Stimulated activated CD8-positive, alpha-beta memory T cell treated with anti-CD3 and anti-CD28 coated beads, Interleukin-2, amount 100 ng/mL, for 1 hour (primary cell): ENCODE measurements around the gene PLEK.
"Not testable (repeated sequence)": the region's sequence is repeated elsewhere in the genome, so short reads cannot be mapped to it uniquely, and the experiment has no call there.

Source experiments
- DNase-seq, 2 donors: peaks; one replicate each; pipeline ENCODE4 v3.0.0-alpha.2; 2020; ENCODE audit warnings: low read depth in 2 of 2

Gene PLEK

GRCh38 chr2:68352651-68353391 is 12.3 kb upstream of the PLEK start:
- no peak for DNase-seq

- DNase-seq: no peak
Measured at GRCh38 chr2:68356599-68357239, 8.4 kb upstream of the PLEK start.

DNA sequence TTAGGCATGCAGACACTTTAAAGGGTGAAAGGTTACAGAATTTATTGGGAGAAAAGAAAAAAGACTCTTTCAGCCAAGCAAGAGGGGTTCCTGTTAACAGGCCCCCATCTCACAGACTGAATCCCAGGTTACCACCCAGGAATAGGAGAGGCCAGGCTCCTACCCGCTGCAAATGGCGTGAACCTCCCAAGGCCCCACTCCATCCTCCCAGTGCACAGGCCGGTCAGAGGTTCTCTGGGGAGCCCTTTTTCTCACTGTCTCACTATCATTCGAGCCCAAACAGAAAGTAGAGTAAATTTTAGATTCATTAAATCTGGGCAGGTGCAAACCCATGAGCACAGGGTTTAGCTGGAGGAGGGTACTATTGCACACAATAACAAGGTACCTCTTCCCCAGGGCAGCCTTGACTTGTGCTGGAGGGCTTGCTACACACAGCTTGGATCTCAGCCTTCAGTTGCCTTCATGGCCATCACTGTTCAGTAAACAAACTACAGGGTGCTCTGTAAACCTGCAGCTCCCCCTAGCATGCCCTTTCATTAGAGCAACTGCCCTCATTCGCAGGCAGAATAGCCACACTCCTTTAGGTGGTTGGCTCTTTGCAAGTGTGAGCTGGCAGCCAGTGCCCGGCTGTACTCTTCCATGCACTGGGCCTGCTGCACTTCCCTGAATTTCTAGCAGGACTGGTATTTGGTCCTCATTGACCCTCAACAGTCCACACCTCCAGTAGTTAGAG is 7.3 kb upstream of the PLEK start:
- no peak for DNase-seq

GRCh38 chr2:68359889-68360288 is 5.2 kb upstream of the PLEK start:
- DNase-seq: no peak

- peak; percentile 60 to 71 for DNase-seq
Measured at GRCh38 chr2:68362069-68362468, 3.0 kb upstream of the PLEK start.

GRCh38 chr2:68362749-68363148 is 2.3 kb upstream of the PLEK start:
- no peak for DNase-seq

DNA sequence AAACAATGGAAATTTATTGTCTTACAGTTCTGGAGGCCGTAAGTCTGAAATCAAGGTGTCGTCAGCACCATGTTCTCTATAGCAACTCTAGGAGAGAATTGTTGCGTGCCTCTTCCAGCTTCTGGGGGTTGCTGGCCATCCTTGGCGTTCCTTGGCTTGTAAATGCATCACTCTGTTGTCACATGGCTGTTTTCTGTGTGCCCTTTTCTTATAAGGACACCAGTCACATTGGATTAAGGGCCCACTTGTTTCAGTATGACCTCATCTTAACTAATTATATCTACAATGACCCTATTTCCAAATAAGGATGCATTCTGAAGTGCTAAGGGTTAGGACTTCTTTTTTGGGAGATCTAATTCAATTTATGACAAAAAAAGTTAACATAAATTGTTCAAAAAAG is 1.4 kb upstream of the PLEK start:
- DNase-seq: no peak

- DNase-seq: no peak
Measured at GRCh38 chr2:68366083-68366560, 1.0 kb downstream of the PLEK start.

DNA sequence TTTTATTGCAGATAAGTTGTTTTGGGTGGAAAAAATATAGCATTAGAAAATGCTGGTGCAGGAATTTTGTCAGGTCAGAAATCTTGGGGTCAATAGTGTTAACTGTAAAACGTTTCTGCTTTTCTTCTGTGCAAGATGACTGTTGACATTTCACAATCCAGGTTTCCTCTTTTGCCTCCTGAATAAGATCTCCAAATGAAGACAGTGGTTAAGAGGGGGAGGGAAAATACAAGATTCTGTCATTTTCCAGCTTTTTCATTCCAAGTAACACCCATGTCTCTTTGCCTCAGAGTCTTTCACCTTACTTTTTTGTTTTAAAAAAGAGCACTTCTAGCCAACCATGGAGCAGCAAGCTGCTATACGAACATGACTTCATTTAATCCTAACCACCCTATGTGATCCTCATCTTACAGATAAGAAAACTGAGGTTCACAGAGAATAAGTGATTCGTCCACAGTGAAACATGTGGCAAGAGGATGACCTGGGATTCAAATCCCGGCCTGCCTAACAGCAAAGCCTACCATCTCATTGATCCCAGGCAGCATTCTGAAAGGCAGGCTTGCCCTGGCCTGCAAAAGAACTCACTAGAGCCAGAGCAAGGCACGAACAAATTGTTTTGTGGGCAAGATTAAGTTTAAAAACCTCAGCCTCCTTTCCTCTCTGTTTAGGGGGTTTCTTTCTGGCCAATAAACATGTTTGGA is 3.0 kb downstream of the PLEK start:
- DNase-seq: no peak

- DNase-seq: no peak
Measured at GRCh38 chr2:68368654-68369336, 3.7 kb downstream of the PLEK start.

GRCh38 chr2:68369337-68369734 is 4.3 kb downstream of the PLEK start:
- no peak for DNase-seq

GRCh38 chr2:68371138-68371537 is 6.1 kb downstream of the PLEK start:
- DNase-seq: no peak

- no peak for DNase-seq
Measured at GRCh38 chr2:68371581-68371980, 6.5 kb downstream of the PLEK start.

DNA sequence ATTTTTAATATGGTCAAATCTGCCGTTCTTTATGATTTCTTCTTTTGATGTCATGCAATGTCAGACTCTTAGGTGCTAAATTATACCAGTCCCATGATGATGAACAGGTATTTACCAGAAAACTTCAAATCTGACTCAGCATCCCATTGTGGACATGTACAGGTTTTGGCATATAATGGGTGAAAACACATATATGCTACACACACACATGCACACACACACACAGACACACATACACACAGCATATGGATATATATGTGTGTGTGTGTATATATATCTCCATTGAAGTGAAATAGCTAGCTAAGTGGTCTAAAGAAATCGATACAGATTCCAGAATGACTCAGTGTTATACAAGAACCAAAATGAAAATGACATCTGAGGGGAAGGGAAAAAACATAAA is 7.4 kb downstream of the PLEK start:
- DNase-seq: no peak

DNA sequence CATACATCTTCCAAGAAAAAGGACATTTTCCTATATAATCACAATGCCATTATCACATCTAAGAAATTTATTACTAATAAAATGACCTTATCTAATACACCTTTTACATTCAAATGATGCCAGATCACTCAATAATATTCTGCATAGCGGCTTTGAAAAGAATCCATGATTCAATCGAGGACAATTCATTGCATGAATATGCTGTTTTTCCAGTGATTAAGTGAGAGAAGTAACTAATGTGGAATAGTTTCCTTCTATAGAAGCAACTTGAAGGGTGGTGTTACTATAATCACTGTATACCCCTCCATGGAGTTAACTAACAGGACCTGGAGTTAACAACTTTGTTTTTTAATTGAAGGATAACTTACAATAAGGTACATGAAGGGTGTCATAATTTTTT is 9.1 kb downstream of the PLEK start:
- DNase-seq: no peak

GRCh38 chr2:68375582-68375981 is 10.5 kb downstream of the PLEK start:
- no peak for DNase-seq

GRCh38 chr2:68377137-68377780 is 12.2 kb downstream of the PLEK start:
- DNase-seq: no peak

- not testable (repeated sequence) for DNase-seq
Measured at GRCh38 chr2:68378779-68379178, 13.7 kb downstream of the PLEK start.

DNA sequence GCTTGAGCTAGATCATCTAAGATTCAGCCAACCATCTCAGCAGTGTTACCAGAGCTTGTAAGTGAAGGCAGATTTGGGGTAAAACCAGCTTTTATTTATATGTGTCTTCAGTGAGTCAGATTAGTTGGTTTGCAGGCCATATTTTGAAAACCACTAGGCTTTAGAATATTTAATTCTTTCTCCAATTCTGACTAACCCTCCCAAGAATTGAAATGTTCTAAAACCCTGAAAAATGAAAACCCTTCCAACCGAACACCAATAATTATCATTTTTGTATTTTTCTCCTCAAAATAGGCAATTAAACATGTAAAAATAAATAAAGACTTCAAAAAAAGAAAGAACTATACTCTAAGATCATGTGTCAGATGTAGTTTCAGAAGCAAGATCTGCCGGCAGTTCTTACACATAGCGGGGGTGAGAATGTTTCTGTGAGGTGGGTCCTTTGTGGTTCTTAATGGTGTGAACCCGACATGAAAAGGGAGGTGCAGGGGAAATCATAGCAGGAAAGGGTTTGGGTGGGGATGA is 14.2 kb downstream of the PLEK start:
- peak in 1 of 2 donors; percentile 10 for DNase-seq

DNA sequence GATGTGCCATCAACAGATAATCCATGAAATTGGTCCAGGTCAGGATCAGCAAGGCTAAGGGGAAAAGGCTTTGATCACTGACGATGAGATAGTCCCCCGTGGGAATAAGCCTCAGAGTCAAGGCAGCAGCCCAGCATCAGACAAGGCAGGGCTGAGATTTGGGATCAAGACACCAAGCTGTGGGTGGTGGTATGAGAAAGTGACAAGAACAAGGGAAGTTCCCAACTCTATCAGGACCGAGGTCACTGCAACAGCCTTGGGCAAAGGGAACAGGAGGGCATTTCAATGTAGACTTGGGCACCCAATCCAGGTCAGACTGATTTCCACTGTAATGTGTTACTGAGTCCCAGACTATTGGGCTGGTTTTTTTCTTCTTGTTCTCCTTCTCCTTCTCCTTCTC is 18.7 kb downstream of the PLEK start:
- no peak for DNase-seq
